Common myeloid progenitor, CD34-positive (primary cell): ENCODE data around the gene TMEM117.

Experiments
- CTCF ChIA-PET: fragments of 350-600 bp; sonication (Branson Sonifier 250); formaldehyde crosslinking; loops from one replicate; lab custom pipeline; 2021; ENCODE audit warnings: antibody characterized with exemption; lab: Charles Lee
- POLR2A ChIA-PET: fragments of 350-600 bp; sonication (Branson Sonifier 250); formaldehyde crosslinking; loops from one replicate; lab custom pipeline; 2021; ENCODE audit warnings: antibody characterized with exemption; lab: Charles Lee
- DNase-seq, 3 donors: peaks; one replicate each; pipeline versions ENCODE4 v3.0.0 to v3.0.0-alpha.2; 2013
- H3K27ac ChIP-seq, 2 experiments: 1 replicate in 1 of 2; 2 replicates in 1 of 2; pipeline ENCODE4 v1.7.0; 2013; ENCODE audit warnings: inconsistent platforms in 2 of 2, low read length in 2 of 2, mild to moderate bottlenecking in 2 of 2, low read depth in 1 of 2, moderate library complexity in 1 of 2; ENCODE audit not compliant: severe bottlenecking in 2 of 2, insufficient read depth in 1 of 2, poor library complexity in 1 of 2
- H3K27me3 ChIP-seq, 5 experiments: replicated peaks in 2 of 5; 1 replicate in 3 of 5; 2 replicates in 2 of 5; pipeline versions ENCODE4 v1.6.1 to v1.7.0; 2013; ENCODE audit warnings: low read length in 4 of 5, mild to moderate bottlenecking in 2 of 5, moderate library complexity in 2 of 5, inconsistent platforms in 1 of 5; ENCODE audit not compliant: insufficient read depth in 5 of 5, control insufficient read depth in 4 of 5
- H3K36me3 ChIP-seq, 4 experiments: 1 replicate in 2 of 4; 2 replicates in 2 of 4; pipeline versions ENCODE4 v1.6.1 to v1.7.0; 2013; ENCODE audit warnings: low read length in 3 of 4, control low read depth in 1 of 4, mild to moderate bottlenecking in 1 of 4; ENCODE audit not compliant: control insufficient read depth in 4 of 4, insufficient read depth in 4 of 4
- H3K4me1 ChIP-seq, 4 experiments: 1 replicate in 3 of 4; 2 replicates in 1 of 4; pipeline versions ENCODE4 v1.6.1 to v1.7.1; 2013; ENCODE audit warnings: low read length in 3 of 4, mild to moderate bottlenecking in 3 of 4, control low read depth in 1 of 4, inconsistent platforms in 1 of 4, moderate library complexity in 1 of 4; ENCODE audit not compliant: control insufficient read depth in 4 of 4, insufficient read depth in 4 of 4; ENCODE audit errors: control extremely low read depth in 1 of 4
- H3K4me3 ChIP-seq, 7 experiments: 1 replicate in 4 of 7; 2 replicates in 3 of 7; pipeline versions ENCODE4 v1.5.1 to v1.7.0; 2013; ENCODE audit warnings: mild to moderate bottlenecking in 7 of 7, low read length in 6 of 7, moderate library complexity in 6 of 7, inconsistent platforms in 2 of 7, low read depth in 2 of 7, control low read depth in 1 of 7; ENCODE audit not compliant: insufficient read depth in 4 of 7, control insufficient read depth in 1 of 7; ENCODE audit errors: extremely low read depth in 1 of 7
- H3K9me3 ChIP-seq, 5 experiments: 1 replicate in 4 of 5; 2 replicates in 1 of 5; pipeline versions ENCODE4 v1.6.1 to v1.7.1; 2013; ENCODE audit warnings: low read length in 4 of 5, mild to moderate bottlenecking in 2 of 5, inconsistent platforms in 1 of 5, low read depth in 1 of 5, moderate library complexity in 1 of 5; ENCODE audit not compliant: control insufficient read depth in 4 of 5, insufficient read depth in 2 of 5; ENCODE audit errors: control extremely low read depth in 1 of 5
- WGBS: methylation state at CpG from one replicate; pipeline ENCODE4 v1.1.5; 2013; ENCODE audit not compliant: insufficient coverage; 5-methylcytosine and 5-hydroxymethylcytosine counted together

The TMEM117 gene

DNA sequence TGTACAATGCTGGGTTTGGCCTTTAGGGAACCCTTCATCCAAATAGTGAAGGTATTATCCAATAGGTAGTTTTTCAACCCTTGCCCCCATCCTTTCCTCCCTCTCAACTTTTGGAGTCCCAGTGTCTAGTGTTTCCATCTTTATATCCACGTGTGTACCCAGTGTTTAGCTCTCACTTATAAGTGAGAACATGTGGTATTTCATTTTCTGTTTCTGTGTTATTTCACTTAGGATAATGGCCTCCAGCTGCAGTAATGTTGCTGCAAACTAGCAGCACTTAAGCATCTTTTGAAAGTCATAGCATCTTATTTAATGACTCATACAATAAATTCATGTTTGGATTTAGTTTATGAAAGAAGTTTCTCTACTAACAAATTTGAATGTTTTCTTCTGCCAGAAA, 597.8 kb downstream of the TMEM117 start:
- Histone ChIP-seq H3K27ac (no peak overlapping the region), H3K27me3 (peaks cover 0 to 2% (median 0%) of the 10 kb centered on the region in 5 experiments), H3K36me3 (no peaks in the 10 kb centered on the region), H3K9me3 (no peaks in the 10 kb centered on the region), H3K4me1 (no peaks in the 10 kb centered on the region), H3K4me3 (no peak overlapping the region)
- no peak for DNase-seq
- no CpG with 5 or more reads among the region's 1 CpG for WGBS
- POLR2A ChIA-PET: no interaction called here
- CTCF ChIA-PET: no interaction called here

DNA sequence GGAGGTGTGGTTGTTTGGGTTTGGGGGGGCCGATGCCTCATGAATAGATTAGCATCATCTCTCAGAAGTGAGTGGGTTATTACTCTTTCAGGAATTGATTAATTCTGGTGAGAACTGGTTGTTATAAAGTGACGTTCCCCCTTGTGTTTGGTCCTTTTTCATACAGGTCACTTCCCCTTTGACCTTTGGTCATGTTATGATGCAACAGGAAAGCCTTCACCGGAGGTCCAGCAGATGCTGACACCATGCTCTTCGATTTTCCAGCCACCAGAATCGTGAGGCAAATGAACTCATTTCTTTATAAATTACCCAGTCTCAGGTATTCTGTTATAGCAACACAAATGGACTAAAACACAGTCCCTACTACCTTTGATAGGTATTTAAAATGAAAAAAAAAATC, 600.9 kb downstream of the TMEM117 start:
- 94% methylated on average over 4 of the region's 5 CpGs for WGBS
- peaks cover 0 to 2% (median 0%) of the 10 kb centered on the region in 5 experiments for H3K27me3 ChIP-seq
- CTCF ChIA-PET: no interaction called here
- H3K36me3 ChIP-seq: no peaks in the 10 kb centered on the region
- no peaks in the 10 kb centered on the region for H3K9me3 ChIP-seq
- no peak overlapping the region for H3K27ac ChIP-seq
- DNase-seq: no peak
- H3K4me3 ChIP-seq: no peak overlapping the region
- H3K4me1 ChIP-seq: no peaks in the 10 kb centered on the region
- POLR2A ChIA-PET: interaction anchor here (0.6 kb wide), 1 partner anchor 345 kb away, joined by 3 read pairs; no protein-coding TSS in a partner anchor
